Hair follicle dermal papilla cell (primary cell): Measurements from ENCODE around the gene KCNS1. TPM values are rescaled to one million over a fixed set of nuclear protein-coding genes. Genes with fewer than 3 reads are reported as not detected.

Experiments
- total RNA-seq: library from RNA; depleted of rRNA; stranded (reverse); fragments of >200 nt; gene quantifications from 2 replicates; pipeline ENCODE4 v1.2.3, GENCODE V29; 2012

The KCNS1 gene
- total RNA-seq = 5.3 and 5.5 TPM in 2 replicates

GRCh38 chr20:45100563-45101245, at the start of gene KCNS1:
Gene KCNS1 (minus strand): TSS chr20:45101127. CDS start chr20:45099236, 1,891 bp downstream.

GRCh38 chr20:45124365-45124764, 23.4 kb upstream of the KCNS1 start, which contains the start of gene WFDC12:
Gene WFDC12 (minus strand): TSS chr20:45124465. CDS start chr20:45124447, 18 bp downstream.

GRCh38 chr20:45114465-45115385, 13.8 kb upstream of the KCNS1 start, which contains the start of gene WFDC5:
Gene WFDC5 (minus strand): TSS chr20:45115174. CDS start chr20:45115083, 91 bp downstream.

Other genes with a start within 250 kb of the KCNS1 start
- 131 and 148 TPM in 2 replicates for gene YWHAB, start 215.4 kb downstream of the KCNS1 start, total RNA-seq
- gene PABPC1L, start 191.1 kb downstream of the KCNS1 start, total RNA-seq = 9.2 and 13.5 TPM in 2 replicates
- gene TOMM34, start 140.7 kb downstream of the KCNS1 start, total RNA-seq = 17.0 and 22.8 TPM in 2 replicates
- gene STK4, start 134.6 kb downstream of the KCNS1 start, total RNA-seq = 35.2 and 36.1 TPM in 2 replicates
- gene WFDC5, start 14.0 kb upstream of the KCNS1 start, total RNA-seq = not detected in 2 replicates
- gene WFDC12, start 23.3 kb upstream of the KCNS1 start, total RNA-seq = not detected in 2 replicates
- not detected in 2 replicates for gene PI3, start 73.8 kb upstream of the KCNS1 start, total RNA-seq
- not detected in 2 replicates for gene SEMG1, start 105.9 kb upstream of the KCNS1 start, total RNA-seq
- gene SEMG2, start 120.2 kb upstream of the KCNS1 start, total RNA-seq = not detected in 2 replicates
- gene SLPI, start 153.4 kb upstream of the KCNS1 start, total RNA-seq = not detected in 2 replicates
- not detected in 2 replicates for gene RBPJL, start 205.7 kb upstream of the KCNS1 start, total RNA-seq
- not detected in 2 replicates for gene MATN4, start 207.2 kb upstream of the KCNS1 start, total RNA-seq
- 170 and 210 TPM in 2 replicates for gene SDC4, start 247.3 kb upstream of the KCNS1 start, total RNA-seq